ENCODE data around the gene WWTR1. TPM values are rescaled to one million over a fixed set of nuclear protein-coding genes. Genes with fewer than 3 reads are reported as not detected.

Gene WWTR1
- 100 to 1,000 TPM in 1 of 4 donors, 10 to 100 TPM in 3; 70.2 to 108 (median 92.4) TPM for polyA plus RNA-seq (ENCODE audit: insufficient read length in 4 of 4)

GRCh38 chr3:149657926-149658743, at the start of gene WWTR1:
Gene WWTR1 (minus strand): TSS chr3:149658025. CDS start chr3:149657306, 719 bp downstream.
- DNase-seq (ENCODE audit: low read depth in 4 of 4, low spot score in 3 of 4), result peak; percentile 88 to 93 (median 89)

GRCh38 chr3:149706905-149707304, 49.1 kb upstream of the WWTR1 start:
- peak; percentile 3 to 29 (median 14) for DNase-seq (ENCODE audit: low read depth in 4 of 4, low spot score in 3 of 4)

- no peak for DNase-seq (ENCODE audit: low read depth in 4 of 4, low spot score in 3 of 4)
These were observed 47.6 kb upstream of the WWTR1 start for GRCh38 chr3:149705416-149705815.

- DNase-seq (ENCODE audit: low read depth in 4 of 4, low spot score in 3 of 4), result no peak
These were observed 45.6 kb upstream of the WWTR1 start for GRCh38 chr3:149703466-149703865.

- no peak for DNase-seq (ENCODE audit: low read depth in 4 of 4, low spot score in 3 of 4)
These were observed 45.0 kb upstream of the WWTR1 start for GRCh38 chr3:149702691-149703441.

GRCh38 chr3:149701977-149702350, 44.1 kb upstream of the WWTR1 start:
- no peak for DNase-seq (ENCODE audit: low read depth in 4 of 4, low spot score in 3 of 4)

- no peak for DNase-seq (ENCODE audit: low read depth in 4 of 4, low spot score in 3 of 4)
These were observed 43.6 kb upstream of the WWTR1 start for GRCh38 chr3:149701206-149701976.

- no peak for DNase-seq (ENCODE audit: low read depth in 4 of 4, low spot score in 3 of 4)
These were observed 30.4 kb upstream of the WWTR1 start for GRCh38 chr3:149688122-149688757.

- DNase-seq (ENCODE audit: low read depth in 4 of 4, low spot score in 3 of 4), result no peak
These were observed 29.2 kb upstream of the WWTR1 start for GRCh38 chr3:149686996-149687395.

GRCh38 chr3:149678351-149678950, 20.6 kb upstream of the WWTR1 start:
- DNase-seq (ENCODE audit: low read depth in 4 of 4, low spot score in 3 of 4), result no peak

- no peak for DNase-seq (ENCODE audit: low read depth in 4 of 4, low spot score in 3 of 4)
These were observed 15.6 kb upstream of the WWTR1 start for GRCh38 chr3:149673393-149673792.

GRCh38 chr3:149670742-149671492, 13.1 kb upstream of the WWTR1 start:
- no peak for DNase-seq (ENCODE audit: low read depth in 4 of 4, low spot score in 3 of 4)

GRCh38 chr3:149667576-149667975, 9.8 kb upstream of the WWTR1 start:
- no peak for DNase-seq (ENCODE audit: low read depth in 4 of 4, low spot score in 3 of 4)

GRCh38 chr3:149663966-149664365, 6.1 kb upstream of the WWTR1 start:
- DNase-seq (ENCODE audit: low read depth in 4 of 4, low spot score in 3 of 4), result no peak

GRCh38 chr3:149662240-149662887, 4.5 kb upstream of the WWTR1 start:
- no peak for DNase-seq (ENCODE audit: low read depth in 4 of 4, low spot score in 3 of 4)

- DNase-seq (ENCODE audit: low read depth in 4 of 4, low spot score in 3 of 4), result no peak
These were observed 2.6 kb upstream of the WWTR1 start for GRCh38 chr3:149660462-149660861.

- peak in 2 of 4 donors; percentile 64 to 74 for DNase-seq (ENCODE audit: low read depth in 4 of 4, low spot score in 3 of 4)
These were observed 1.1 kb upstream of the WWTR1 start for GRCh38 chr3:149658744-149659497.

- peak in 1 of 4 donors; percentile 58 for DNase-seq (ENCODE audit: low read depth in 4 of 4, low spot score in 3 of 4)
These were observed 402 bp downstream of the WWTR1 start for GRCh38 chr3:149657321-149657925.

Measured in left renal pelvis (tissue), 4 donors.